HCT116 (cell line): ENCODE results near the gene EPS8. TPM values are rescaled to one million over a fixed set of nuclear protein-coding genes. Genes with fewer than 3 reads are reported as not detected.

Experiments
- ATAC-seq: fragments of 200-7000 bp; cut with Tn5 transposase; 2 replicates; pipeline ENCODE4 v1.9.1; 2020; ENCODE audit warnings: mild to moderate bottlenecking, moderate library complexity
- BruUV-seq: library from RNA; stranded (reverse); fragments of 400-500 nt; replicated peaks from 2 replicates; lab custom pipeline; 2021; lab: Mats Ljungman, UMichigan
- CTCF ChIA-PET: fragments of 300-600 bp; sonication (Branson Sonifier 250); formaldehyde crosslinking; loops from one replicate; lab custom pipeline; 2021; ENCODE audit warnings: antibody characterized with exemption; lab: Charles Lee
- POLR2A ChIA-PET: fragments of 300-600, 350-600 bp; sonication (Branson Sonifier 250); formaldehyde crosslinking; loops from one replicate; lab custom pipeline; 2021; ENCODE audit warnings: antibody characterized with exemption; lab: Charles Lee
- RAD21 ChIA-PET, 2 experiments: fragments of 300-600 bp; sonication (Branson Sonifier 250); formaldehyde crosslinking; loops; one replicate each; lab custom pipeline; 2023; ENCODE audit warnings: low total read pairs in 2 of 2; ENCODE audit not compliant: uncharacterized antibody in 2 of 2, unreplicated experiment in 2 of 2, low non-redundant PET in 1 of 2; lab: Charles Lee
- DNase-seq: peaks from one replicate; pipeline ENCODE4 v3.0.0-alpha.2; 2010; ENCODE audit warnings: low read depth, low spot score
- H2AFZ ChIP-seq: fragments of 200-600 bp; shearing (Covaris generic), sonication (generic); 2 replicates; pipeline ENCODE4 v1.6.1; 2017; ENCODE audit warnings: low read depth, mixed run types, mixed read lengths, antibody characterized with exemption, low read length; ENCODE audit not compliant: poor library complexity, severe bottlenecking
- H3K27ac ChIP-seq: 2 replicates; pipeline ENCODE4 v1.5.1; 2012; ENCODE audit warnings: low read depth, low read length
- H3K27me3 ChIP-seq: fragments of 200-600 bp; sonication (generic); 2 replicates; pipeline ENCODE4 v1.6.1; 2016; ENCODE audit warnings: mixed run types, low read length, mixed read lengths; ENCODE audit not compliant: insufficient read depth
- H3K36me3 ChIP-seq, 2 experiments: fragments of 200-500 bp in 1 of 2; fragments of 200-600 bp in 1 of 2; sonication (Bioruptor generic) in 1 of 2; sonication (generic) in 1 of 2; 2 replicates each; pipeline versions ENCODE4 v1.5.1 to v1.6.1; 2014 to 2016; ENCODE audit warnings: low read length in 2 of 2, inconsistent platforms in 1 of 2, mixed read lengths in 1 of 2, mixed run types in 1 of 2; ENCODE audit not compliant: insufficient read depth in 2 of 2, control insufficient read depth in 1 of 2
- H3K4me1 ChIP-seq, 2 experiments: fragments of 200-600 bp in 1 of 2; sonication (generic) in 1 of 2; 2 replicates each; pipeline versions ENCODE4 v1.5.1 to v1.6.1; 2012 to 2017; ENCODE audit warnings: low read length in 2 of 2, inconsistent platforms in 1 of 2, mild to moderate bottlenecking in 1 of 2, mixed read lengths in 1 of 2, mixed run types in 1 of 2, moderate library complexity in 1 of 2; ENCODE audit not compliant: insufficient read depth in 2 of 2, control insufficient read depth in 1 of 2
- H3K4me2 ChIP-seq: fragments of 200-600 bp; sonication (generic); 2 replicates; pipeline ENCODE4 v1.6.1; 2017; ENCODE audit warnings: mixed run types, low read length, mixed read lengths
- H3K4me3 ChIP-seq, 2 experiments: fragments of 200-600 bp in 1 of 2; sonication (generic) in 1 of 2; replicated peaks in 1 of 2; 2 replicates each; pipeline ENCODE4 v1.5.1; 2011 to 2016; ENCODE audit warnings: low read length in 2 of 2, control low read depth in 1 of 2, low read depth in 1 of 2, mild to moderate bottlenecking in 1 of 2, mixed read lengths in 1 of 2, mixed run types in 1 of 2
- H3K79me2 ChIP-seq: fragments of 200-600 bp; sonication (generic); 2 replicates; pipeline ENCODE4 v1.6.1; 2017; ENCODE audit warnings: mild to moderate bottlenecking, mixed run types, low read length, moderate library complexity, mixed read lengths; ENCODE audit not compliant: insufficient read depth
- H3K9ac ChIP-seq: fragments of 200-600 bp; sonication (generic); 2 replicates; pipeline ENCODE4 v1.6.1; 2016; ENCODE audit warnings: low read length, mixed read lengths
- H3K9me2 ChIP-seq: fragments of 200-600 bp; sonication (generic), shearing (Covaris generic); 2 replicates; pipeline ENCODE4 v1.6.1; 2017; ENCODE audit warnings: mixed run types, mild to moderate bottlenecking, moderate library complexity; ENCODE audit not compliant: insufficient read depth
- H3K9me3 ChIP-seq, 2 experiments: fragments of 200-500 bp in 1 of 2; fragments of 200-600 bp in 1 of 2; sonication (Bioruptor generic) in 1 of 2; sonication (generic) in 1 of 2; 2 replicates each; pipeline ENCODE4 v1.6.1; 2014 to 2017; ENCODE audit warnings: low read length in 2 of 2, mixed read lengths in 2 of 2, inconsistent platforms in 1 of 2, low read depth in 1 of 2, mild to moderate bottlenecking in 1 of 2, mixed run types in 1 of 2, moderate library complexity in 1 of 2; ENCODE audit not compliant: control insufficient read depth in 1 of 2, insufficient read depth in 1 of 2
- H4K20me1 ChIP-seq: fragments of 200-600 bp; sonication (generic), shearing (Covaris generic); 2 replicates; pipeline ENCODE4 v1.6.1; 2017; ENCODE audit warnings: mixed run types, mild to moderate bottlenecking, moderate library complexity; ENCODE audit not compliant: insufficient read depth
- CBX3 ChIP-seq: IDR thresholded peaks from 2 replicates; pipeline ENCODE4 v1.6.1; 2012; ENCODE audit warnings: low read depth
- CEBPB ChIP-seq: IDR thresholded peaks from 2 replicates; pipeline ENCODE4 v1.6.1; 2012; ENCODE audit warnings: low read depth
- ELF1 ChIP-seq: IDR thresholded peaks from 2 replicates; pipeline ENCODE4 v1.6.1; 2012; ENCODE audit warnings: low read depth, borderline replicate concordance
- EZH2 ChIP-seq: fragments of 200-600 bp; sonication (generic); IDR thresholded peaks from 2 replicates; pipeline ENCODE4 v1.6.1; 2017; ENCODE audit warnings: antibody characterized with exemption, mixed run types
- EZH2phosphoT487 ChIP-seq: fragments of 200-600 bp; IDR thresholded peaks from 2 replicates; pipeline ENCODE4 v1.6.1; 2018; ENCODE audit warnings: antibody characterized with exemption, borderline replicate concordance
- FOSL1 ChIP-seq: IDR thresholded peaks from 2 replicates; pipeline ENCODE4 v1.6.1; 2012; ENCODE audit warnings: low read depth
- JUND ChIP-seq: IDR thresholded peaks from 2 replicates; pipeline ENCODE4 v1.6.1; 2012
- POLR2A ChIP-seq: IDR thresholded peaks from 2 replicates; pipeline ENCODE4 v1.7.0; 2011; ENCODE audit warnings: borderline replicate concordance; ENCODE audit not compliant: insufficient read depth, insufficient read length; ENCODE audit errors: extremely low read depth
- POLR2AphosphoS5 ChIP-seq: IDR thresholded peaks from 2 replicates; pipeline ENCODE4 v1.6.1; 2011; ENCODE audit warnings: mild to moderate bottlenecking, low read depth, low read length, moderate library complexity
- RAD21 ChIP-seq: IDR thresholded peaks from 2 replicates; pipeline ENCODE4 v1.6.1; 2012; ENCODE audit warnings: low read depth, mild to moderate bottlenecking
- SIN3A ChIP-seq: IDR thresholded peaks from 2 replicates; pipeline ENCODE4 v1.6.1; 2012; ENCODE audit warnings: low read depth
- SRF ChIP-seq: IDR thresholded peaks from 2 replicates; pipeline ENCODE4 v1.6.1; 2012; ENCODE audit warnings: low read depth
- TCF7L2 ChIP-seq: IDR thresholded peaks from 2 replicates; pipeline ENCODE4 v1.7.0; 2011; ENCODE audit warnings: borderline replicate concordance, inconsistent platforms; ENCODE audit not compliant: insufficient read depth, insufficient read length; ENCODE audit errors: extremely low read depth
- YY1 ChIP-seq: IDR thresholded peaks from 2 replicates; pipeline ENCODE4 v1.6.1; 2011; ENCODE audit warnings: low read length, low read depth, moderate library complexity, mild to moderate bottlenecking; ENCODE audit not compliant: insufficient replicate concordance; ENCODE audit errors: extremely low read depth
- ZFX ChIP-seq: fragments of 450-650 bp; IDR thresholded peaks from 2 replicates; pipeline ENCODE4 v1.6.1; 2017
- ZNF274 ChIP-seq: fragments of 200-500 bp; sonication (Bioruptor generic); IDR thresholded peaks from 2 replicates; pipeline ENCODE4 v1.6.1; 2014; ENCODE audit warnings: mild to moderate bottlenecking, low read depth, low read length, inconsistent platforms
- intact Hi-C: fragments of 100-400 bp; cut with micrococcal nuclease; formaldehyde crosslinking; loops from 2 replicates; pipeline ENCODE4 v1.10.0; 2022
- total RNA-seq: library from RNA; stranded (reverse); gene quantifications from one replicate; pipeline ENCODE4 v1.2.1, GENCODE V29; 2021; ENCODE audit not compliant: unreplicated experiment
- TF ChIP-seq, protein P1 (sequence below), 3 experiments: fragments of 200-600 bp in 1 of 3; sonication (generic) in 1 of 3; IDR thresholded peaks in 2 of 3; conservative IDR thresholded peaks in 1 of 3; 2 replicates each; pipeline ENCODE4 v1.5.1; 2012 to 2017; ENCODE audit warnings: low read depth in 2 of 3, low read length in 2 of 3, antibody characterized with exemption in 1 of 3, borderline replicate concordance in 1 of 3, control low read depth in 1 of 3, mild to moderate bottlenecking in 1 of 3, mixed read lengths in 1 of 3, mixed run types in 1 of 3, moderate library complexity in 1 of 3; ENCODE audit not compliant: insufficient read depth in 1 of 3
- TF ChIP-seq, protein P2 (sequence below): IDR thresholded peaks from 2 replicates; pipeline ENCODE4 v1.6.1; 2011; ENCODE audit warnings: mild to moderate bottlenecking, low read length, moderate library complexity; ENCODE audit not compliant: insufficient replicate concordance; ENCODE audit errors: extremely low read depth
- TF ChIP-seq, protein P3 (sequence below): IDR thresholded peaks from 2 replicates; pipeline ENCODE4 v1.6.1; 2012
- TF ChIP-seq, protein P4 (sequence below): IDR thresholded peaks from 2 replicates; pipeline ENCODE4 v1.6.1; 2012

EPS8 gene
- total RNA-seq, 1 experiment from 2014 or later: 49.9 TPM

DNA sequence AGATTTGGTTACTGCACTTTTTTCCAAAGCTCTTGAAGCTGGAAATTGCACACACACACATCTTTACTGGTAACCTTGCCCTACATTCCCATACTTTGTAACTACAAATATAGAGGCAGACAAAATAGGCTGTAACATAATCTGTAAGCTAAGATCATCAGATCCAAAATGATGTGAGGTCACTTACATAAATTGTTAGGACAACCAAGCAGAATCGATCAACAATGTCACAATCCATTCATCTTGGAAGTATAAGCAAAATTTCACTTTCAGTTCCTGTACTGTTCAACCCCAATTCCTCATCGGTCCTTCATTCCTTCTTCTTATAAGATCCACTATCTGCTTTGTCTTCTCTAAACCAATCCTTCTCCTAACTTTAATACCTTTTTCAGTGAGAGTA, 72.6 kb downstream of the EPS8 start:
- Histone ChIP-seq H3K9ac (no peak overlapping the region), H4K20me1 (no peaks in the 10 kb centered on the region), H3K4me2 (peak overlapping the region; percentile 61; the same call in 1 of the 2 replicates), H3K27me3 (no peaks in the 10 kb centered on the region), H3K79me2 (peaks cover 88% of the 10 kb centered on the region), H3K4me1 (peaks cover 19 to 71% of the 10 kb centered on the region in 2 experiments; a peak in 3 of 4 replicates), H3K36me3 (no peaks in the 10 kb centered on the region), H3K27ac (no peak overlapping the region), H3K4me3 (no peak overlapping the region), H2AFZ (no peak overlapping the region), H3K9me2 (no peaks in the 10 kb centered on the region), H3K9me3 (no peaks in the 10 kb centered on the region)
- no peak for ATAC-seq
- ChIA-PET RAD21 (no interaction called here), POLR2A (no interaction called here), CTCF (no interaction called here)
- no peak for DNase-seq
- intact Hi-C loops: no loop called here
- BruUV-seq: no TSS peak
- TF ChIP-seq SRF: no peak
- no peak for TF ChIP-seq YY1
- TF ChIP-seq ELF1: no peak
- TF ChIP-seq FOSL1: no peak
- TF ChIP-seq JUND: no peak
- TF ChIP-seq, protein P1, sequence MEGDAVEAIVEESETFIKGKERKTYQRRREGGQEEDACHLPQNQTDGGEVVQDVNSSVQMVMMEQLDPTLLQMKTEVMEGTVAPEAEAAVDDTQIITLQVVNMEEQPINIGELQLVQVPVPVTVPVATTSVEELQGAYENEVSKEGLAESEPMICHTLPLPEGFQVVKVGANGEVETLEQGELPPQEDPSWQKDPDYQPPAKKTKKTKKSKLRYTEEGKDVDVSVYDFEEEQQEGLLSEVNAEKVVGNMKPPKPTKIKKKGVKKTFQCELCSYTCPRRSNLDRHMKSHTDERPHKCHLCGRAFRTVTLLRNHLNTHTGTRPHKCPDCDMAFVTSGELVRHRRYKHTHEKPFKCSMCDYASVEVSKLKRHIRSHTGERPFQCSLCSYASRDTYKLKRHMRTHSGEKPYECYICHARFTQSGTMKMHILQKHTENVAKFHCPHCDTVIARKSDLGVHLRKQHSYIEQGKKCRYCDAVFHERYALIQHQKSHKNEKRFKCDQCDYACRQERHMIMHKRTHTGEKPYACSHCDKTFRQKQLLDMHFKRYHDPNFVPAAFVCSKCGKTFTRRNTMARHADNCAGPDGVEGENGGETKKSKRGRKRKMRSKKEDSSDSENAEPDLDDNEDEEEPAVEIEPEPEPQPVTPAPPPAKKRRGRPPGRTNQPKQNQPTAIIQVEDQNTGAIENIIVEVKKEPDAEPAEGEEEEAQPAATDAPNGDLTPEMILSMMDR (IDR thresholded peaks at IDR 0.05 in 2 of 3, conservative IDR thresholded peaks at IDR 0.05 in 1 of 3; ENCODE audit: borderline replicate concordance in 1 of 3, insufficient read depth in 1 of 3, low read depth in 2 of 3, low read length in 2 of 3): no peak

DNA sequence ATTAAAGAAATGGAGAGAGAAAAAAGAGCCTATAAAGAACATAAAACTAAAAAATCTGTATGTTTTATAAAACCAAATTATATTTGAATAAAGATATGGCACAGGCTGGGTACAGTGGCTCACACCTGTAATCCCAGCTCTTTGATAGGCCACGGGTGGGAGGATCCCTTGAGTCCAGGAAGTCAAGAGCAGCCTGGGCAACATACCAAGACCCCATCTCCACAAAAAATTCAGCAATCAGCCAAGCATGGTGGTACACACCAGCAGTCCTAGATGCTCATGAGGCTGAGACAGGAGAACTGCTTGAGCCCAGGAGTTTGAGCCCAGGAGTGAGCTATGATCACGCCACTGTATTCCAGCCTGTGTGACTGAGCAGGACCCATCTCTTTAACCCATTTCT, 74.9 kb downstream of the EPS8 start:
- ChIA-PET POLR2A (no interaction called here), RAD21 (no interaction called here), CTCF (no interaction called here)
- H3K9ac ChIP-seq: no peak overlapping the region
- ATAC-seq (no peak), DNase-seq (no peak)
- intact Hi-C loops: no loop called here
- H3K4me3 ChIP-seq: no peak overlapping the region
- no TSS peak for BruUV-seq
- H3K9me3 ChIP-seq: no peaks in the 10 kb centered on the region
- H3K9me2 ChIP-seq: no peaks in the 10 kb centered on the region
- H3K4me2 ChIP-seq: no peak overlapping the region
- H3K4me1 ChIP-seq: peaks cover 12 to 47% of the 10 kb centered on the region in 2 experiments; a peak in 3 of 4 replicates
- H3K27me3 ChIP-seq: no peaks in the 10 kb centered on the region
- H3K79me2 ChIP-seq: peaks cover 78% of the 10 kb centered on the region
- H2AFZ ChIP-seq: no peak overlapping the region
- no peaks in the 10 kb centered on the region for H4K20me1 ChIP-seq
- no peak overlapping the region for H3K27ac ChIP-seq
- no peaks in the 10 kb centered on the region for H3K36me3 ChIP-seq
- TF ChIP-seq, protein P2, sequence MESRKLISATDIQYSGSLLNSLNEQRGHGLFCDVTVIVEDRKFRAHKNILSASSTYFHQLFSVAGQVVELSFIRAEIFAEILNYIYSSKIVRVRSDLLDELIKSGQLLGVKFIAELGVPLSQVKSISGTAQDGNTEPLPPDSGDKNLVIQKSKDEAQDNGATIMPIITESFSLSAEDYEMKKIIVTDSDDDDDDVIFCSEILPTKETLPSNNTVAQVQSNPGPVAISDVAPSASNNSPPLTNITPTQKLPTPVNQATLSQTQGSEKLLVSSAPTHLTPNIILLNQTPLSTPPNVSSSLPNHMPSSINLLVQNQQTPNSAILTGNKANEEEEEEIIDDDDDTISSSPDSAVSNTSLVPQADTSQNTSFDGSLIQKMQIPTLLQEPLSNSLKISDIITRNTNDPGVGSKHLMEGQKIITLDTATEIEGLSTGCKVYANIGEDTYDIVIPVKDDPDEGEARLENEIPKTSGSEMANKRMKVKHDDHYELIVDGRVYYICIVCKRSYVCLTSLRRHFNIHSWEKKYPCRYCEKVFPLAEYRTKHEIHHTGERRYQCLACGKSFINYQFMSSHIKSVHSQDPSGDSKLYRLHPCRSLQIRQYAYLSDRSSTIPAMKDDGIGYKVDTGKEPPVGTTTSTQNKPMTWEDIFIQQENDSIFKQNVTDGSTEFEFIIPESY: no peak
- TF ChIP-seq POLR2AphosphoS5: no peak
- TF ChIP-seq, protein P3, sequence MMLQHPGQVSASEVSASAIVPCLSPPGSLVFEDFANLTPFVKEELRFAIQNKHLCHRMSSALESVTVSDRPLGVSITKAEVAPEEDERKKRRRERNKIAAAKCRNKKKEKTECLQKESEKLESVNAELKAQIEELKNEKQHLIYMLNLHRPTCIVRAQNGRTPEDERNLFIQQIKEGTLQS: no peak
- no peak for TF ChIP-seq CEBPB
- no peak for TF ChIP-seq EZH2phosphoT487
- no peak for TF ChIP-seq SRF
- no peak for TF ChIP-seq ZFX
- no peak for TF ChIP-seq EZH2
- TF ChIP-seq POLR2A: no peak
- TF ChIP-seq, protein P4, sequence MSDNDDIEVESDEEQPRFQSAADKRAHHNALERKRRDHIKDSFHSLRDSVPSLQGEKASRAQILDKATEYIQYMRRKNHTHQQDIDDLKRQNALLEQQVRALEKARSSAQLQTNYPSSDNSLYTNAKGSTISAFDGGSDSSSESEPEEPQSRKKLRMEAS: no peak
- TF ChIP-seq ZNF274: no peak
- TF ChIP-seq SIN3A: no peak
- no peak for TF ChIP-seq CBX3
- no peak for TF ChIP-seq RAD21
- no peak for TF ChIP-seq TCF7L2
